B cell (primary cell): ENCODE results near the gene PDZD8.

Experiments
- EZH2 ChIP-seq: IDR thresholded peaks from 2 replicates; pipeline ENCODE4 v1.6.1; 2012; ENCODE audit warnings: borderline replicate concordance, low read depth, mild to moderate bottlenecking, moderate library complexity, low read length; ENCODE audit not compliant: insufficient read depth, poor library complexity, severe bottlenecking
- TF ChIP-seq, protein P1 (sequence below): fragments of 200-600 bp; IDR thresholded peaks from one replicate; pipeline ENCODE4 v1.8.0; 2022; ENCODE audit warnings: antibody characterized with exemption, mild to moderate bottlenecking

- TF ChIP-seq, protein P1, sequence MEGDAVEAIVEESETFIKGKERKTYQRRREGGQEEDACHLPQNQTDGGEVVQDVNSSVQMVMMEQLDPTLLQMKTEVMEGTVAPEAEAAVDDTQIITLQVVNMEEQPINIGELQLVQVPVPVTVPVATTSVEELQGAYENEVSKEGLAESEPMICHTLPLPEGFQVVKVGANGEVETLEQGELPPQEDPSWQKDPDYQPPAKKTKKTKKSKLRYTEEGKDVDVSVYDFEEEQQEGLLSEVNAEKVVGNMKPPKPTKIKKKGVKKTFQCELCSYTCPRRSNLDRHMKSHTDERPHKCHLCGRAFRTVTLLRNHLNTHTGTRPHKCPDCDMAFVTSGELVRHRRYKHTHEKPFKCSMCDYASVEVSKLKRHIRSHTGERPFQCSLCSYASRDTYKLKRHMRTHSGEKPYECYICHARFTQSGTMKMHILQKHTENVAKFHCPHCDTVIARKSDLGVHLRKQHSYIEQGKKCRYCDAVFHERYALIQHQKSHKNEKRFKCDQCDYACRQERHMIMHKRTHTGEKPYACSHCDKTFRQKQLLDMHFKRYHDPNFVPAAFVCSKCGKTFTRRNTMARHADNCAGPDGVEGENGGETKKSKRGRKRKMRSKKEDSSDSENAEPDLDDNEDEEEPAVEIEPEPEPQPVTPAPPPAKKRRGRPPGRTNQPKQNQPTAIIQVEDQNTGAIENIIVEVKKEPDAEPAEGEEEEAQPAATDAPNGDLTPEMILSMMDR: no peak
- no peak for TF ChIP-seq EZH2
These were observed 108.4 kb downstream of the PDZD8 start for GRCh38 chr10:117266812-117267211.
